ENCODE measurements around the gene RSRC1.

The RSRC1 gene

DNA sequence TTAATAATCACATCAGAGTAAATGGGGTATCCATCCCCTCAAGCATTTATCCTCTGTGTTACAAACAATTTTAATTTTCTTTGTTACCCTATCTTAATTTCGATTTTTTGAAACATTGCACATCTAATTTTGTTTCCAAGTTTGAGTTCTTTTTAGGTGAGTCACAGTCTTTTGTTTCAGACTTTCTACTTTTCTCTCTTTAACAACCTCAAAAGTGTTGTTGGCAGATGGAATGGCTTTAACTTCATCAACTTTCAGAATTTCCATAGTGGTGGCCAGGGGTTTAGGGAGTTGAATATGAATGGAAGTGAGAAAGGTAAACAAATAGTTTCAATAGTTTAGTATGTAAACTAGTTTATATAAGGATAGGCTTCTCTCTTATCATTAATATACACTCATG is 238.1 kb downstream of the RSRC1 start:
- H3K4me3 ChIP-seq (ENCODE audit: low read length), result no peak overlapping the region
- no peak for DNase-seq (ENCODE audit: low read depth)
- TF ChIP-seq CTCF (conservative IDR thresholded peaks at IDR 0.05; ENCODE audit: low read depth, low read length), result no peak

- no peak for DNase-seq (ENCODE audit: low read depth)
- no peak for TF ChIP-seq CTCF (conservative IDR thresholded peaks at IDR 0.05; ENCODE audit: low read depth, low read length)
- H3K4me3 ChIP-seq (ENCODE audit: low read length), result no peak overlapping the region
These were observed 241.1 kb downstream of the RSRC1 start for GRCh38 chr3:158350971-158351370.

DNA sequence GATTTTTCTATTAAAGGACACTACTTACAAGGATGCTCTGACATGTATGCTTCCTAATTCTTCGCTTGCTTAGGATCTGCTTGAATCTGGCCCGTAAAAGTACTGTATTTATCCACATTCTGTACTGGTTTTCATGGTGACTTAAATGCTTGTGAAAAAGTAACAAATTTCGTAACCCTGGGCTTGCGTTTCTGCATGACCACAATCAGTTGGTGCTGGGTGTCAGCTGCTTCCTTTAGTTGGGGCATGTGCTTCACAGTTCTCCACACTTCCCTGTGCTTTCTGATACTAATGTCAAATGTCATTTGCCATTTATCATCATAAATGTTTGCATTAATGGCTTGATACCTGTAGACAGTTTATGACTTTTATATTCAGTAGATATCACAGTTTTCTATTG is 242.7 kb downstream of the RSRC1 start:
- no peak for DNase-seq (ENCODE audit: low read depth)
- H3K4me3 ChIP-seq (ENCODE audit: low read length), result no peak overlapping the region
- TF ChIP-seq CTCF (conservative IDR thresholded peaks at IDR 0.05; ENCODE audit: low read depth, low read length), result no peak

DNA sequence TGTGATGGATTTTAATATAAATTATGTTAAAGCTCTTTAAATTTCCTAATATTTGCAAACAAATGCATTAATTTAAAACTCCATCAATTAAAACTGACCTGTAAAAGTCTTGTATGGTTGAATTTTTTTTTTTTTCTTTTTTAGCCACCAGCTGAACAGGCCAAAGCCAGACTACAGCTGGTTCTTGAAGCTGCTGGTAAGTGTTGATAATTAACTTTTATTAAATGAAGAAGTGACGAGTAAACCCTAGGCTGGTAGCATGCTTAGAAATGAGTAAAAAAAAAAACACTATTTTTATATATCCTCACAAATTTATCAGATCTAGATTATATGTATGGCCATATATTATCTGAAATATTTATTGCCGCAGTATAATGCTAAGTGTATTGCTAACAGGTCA is 244.8 kb downstream of the RSRC1 start:
- no peak overlapping the region for H3K4me3 ChIP-seq (ENCODE audit: low read length)
- TF ChIP-seq CTCF (conservative IDR thresholded peaks at IDR 0.05; ENCODE audit: low read depth, low read length), result no peak
- no peak for DNase-seq (ENCODE audit: low read depth)

DNA sequence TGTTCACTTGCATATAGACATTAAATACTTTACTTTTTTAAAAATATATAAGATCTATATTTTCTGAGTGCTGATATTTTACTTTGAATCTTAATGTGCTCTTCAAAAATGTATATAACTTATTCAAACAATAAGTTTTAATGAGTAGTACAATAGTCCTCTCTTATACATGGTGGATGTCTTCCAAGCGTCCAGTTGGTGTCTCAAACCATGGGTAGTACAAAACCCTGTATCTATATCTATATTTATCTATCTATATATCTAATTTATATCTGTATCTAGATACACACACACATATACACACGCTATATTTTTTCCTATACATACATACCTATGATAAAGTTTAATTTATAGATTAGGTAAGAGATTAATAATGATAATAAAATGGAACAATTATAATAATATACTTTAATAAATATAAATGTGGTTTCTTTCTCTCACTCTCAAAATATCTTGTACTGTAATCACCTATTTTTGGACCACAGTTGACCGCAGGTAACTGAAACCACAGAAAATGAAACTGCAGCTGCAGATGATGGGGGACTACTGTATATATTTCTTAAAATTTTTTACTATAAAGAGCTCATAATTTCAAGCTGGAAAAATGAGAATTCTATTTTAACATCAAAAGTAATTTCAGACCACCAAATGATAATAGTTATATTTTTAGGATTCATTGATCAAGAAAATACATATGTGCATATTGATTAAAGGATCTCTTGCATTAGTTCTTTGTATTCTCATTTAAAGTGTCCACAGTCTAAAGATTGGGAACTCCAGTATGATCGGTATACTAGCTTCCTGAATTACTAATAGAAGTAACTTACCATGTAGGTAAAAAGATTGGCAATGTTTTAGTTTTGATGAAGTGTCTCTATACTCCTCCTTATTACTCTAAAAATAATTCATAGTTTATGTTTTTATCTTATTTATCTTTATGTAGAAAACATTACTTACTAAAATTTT is 246.0 kb downstream of the RSRC1 start:
- no peak overlapping the region for H3K4me3 ChIP-seq (ENCODE audit: low read length)
- no peak for TF ChIP-seq CTCF (conservative IDR thresholded peaks at IDR 0.05; ENCODE audit: low read depth, low read length)
- DNase-seq (ENCODE audit: low read depth), result no peak

DNA sequence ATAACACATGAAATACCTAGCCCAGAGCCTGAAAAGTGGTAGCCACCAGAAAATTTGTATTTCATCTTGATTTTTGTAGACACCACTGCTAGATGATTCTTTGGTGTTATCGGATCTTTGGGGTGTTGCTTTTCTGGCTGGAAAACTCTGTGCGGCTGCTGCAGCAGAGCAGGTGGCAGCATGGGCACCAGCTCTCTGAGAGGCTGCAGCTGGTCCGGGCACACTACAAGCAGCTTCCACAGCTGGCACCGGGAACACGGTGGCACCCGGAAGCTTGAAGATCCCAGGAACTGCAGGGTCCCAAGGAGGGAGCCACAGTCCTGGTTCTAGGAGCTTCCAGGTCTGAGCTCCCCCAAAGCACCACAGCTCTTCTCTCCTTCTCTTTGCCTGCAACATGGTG is 249.4 kb downstream of the RSRC1 start:
- TF ChIP-seq CTCF (conservative IDR thresholded peaks at IDR 0.05; ENCODE audit: low read depth, low read length), result no peak
- no peak for DNase-seq (ENCODE audit: low read depth)
- H3K4me3 ChIP-seq (ENCODE audit: low read length), result no peak overlapping the region

Measured in retinal pigment epithelial cell (primary cell).